Lung (tissue), 12 donors: Measurements from ENCODE around the gene SLC8B1. TPM values are rescaled to one million over a fixed set of nuclear protein-coding genes. Genes with fewer than 3 reads are reported as not detected.

ENCODE experiments used
- ATAC-seq: fragments of 200-7000 bp; cut with Tn5 transposase; one replicate; pipeline ENCODE4 v1.9.1; 2020; ENCODE audit warnings: moderate number of reproducible peaks; ENCODE audit not compliant: insufficient read depth, low FRiP score
- DNase-seq, 3 donors: peaks; one replicate each; pipeline ENCODE4 v3.0.0-alpha.2; 2013 to 2017
- H3K27ac ChIP-seq, 2 donors: one replicate each; pipeline ENCODE4 v1.5.1; 2013; ENCODE audit warnings: mild to moderate bottlenecking in 2 of 2, moderate library complexity in 2 of 2, control low read depth in 1 of 2, inconsistent platforms in 1 of 2, low read depth in 1 of 2, low read length in 1 of 2
- H3K27me3 ChIP-seq, 3 donors: one replicate each; pipeline ENCODE4 v1.5.1; 2013; ENCODE audit warnings: low read length in 2 of 3; ENCODE audit not compliant: control insufficient read depth in 3 of 3, insufficient read depth in 3 of 3
- H3K36me3 ChIP-seq, 4 donors: one replicate each; pipeline ENCODE4 v1.5.1; 2013; ENCODE audit warnings: low read length in 4 of 4, mild to moderate bottlenecking in 1 of 4, moderate library complexity in 1 of 4; ENCODE audit not compliant: control insufficient read depth in 4 of 4, insufficient read depth in 4 of 4
- H3K4me1 ChIP-seq, 5 donors: one replicate each; pipeline ENCODE4 v1.5.1; 2013; ENCODE audit warnings: low read length in 5 of 5, mild to moderate bottlenecking in 2 of 5, moderate library complexity in 1 of 5; ENCODE audit not compliant: control insufficient read depth in 5 of 5, insufficient read depth in 5 of 5
- H3K4me3 ChIP-seq: one replicate; pipeline ENCODE4 v1.5.1; 2013; ENCODE audit warnings: mild to moderate bottlenecking, control low read depth, moderate library complexity
- H3K9ac ChIP-seq, 2 donors: one replicate each; pipeline ENCODE4 v1.5.1; 2013; ENCODE audit warnings: low read length in 2 of 2, control low read depth in 1 of 2; ENCODE audit not compliant: insufficient read depth in 1 of 2
- H3K9me3 ChIP-seq, 4 donors: one replicate each; pipeline ENCODE4 v1.5.1; 2013; ENCODE audit warnings: low read length in 3 of 4, mild to moderate bottlenecking in 1 of 4, moderate library complexity in 1 of 4; ENCODE audit not compliant: control insufficient read depth in 4 of 4, insufficient read depth in 3 of 4
- WGBS, 2 donors: extraction: QIAGEN DNeasy Blood & Tissue Kit; methylation state at CpG; one replicate each; pipeline ENCODE4 v1.1.7; 2013; 5-methylcytosine and 5-hydroxymethylcytosine counted together
- polyA plus RNA-seq, 2 donors: library from polyadenylated mRNA; stranded (reverse); fragments of 200-250 nt; gene quantifications; one replicate each; pipeline ENCODE4 v1.2.1, GENCODE V29; 2013
- total RNA-seq, 2 donors: library from RNA; depleted of rRNA in 1 of 2; stranded (reverse); fragments of >200 nt in 1 of 2; gene quantifications; one replicate each; pipeline ENCODE4 v1.2.1, GENCODE V29; 2014 to 2021
- TF ChIP-seq, protein P1 (sequence below): IDR thresholded peaks from 2 replicates; pipeline ENCODE4 v1.5.1; 2012; ENCODE audit warnings: mild to moderate bottlenecking; ENCODE audit errors: control extremely low read depth, extremely low read depth
- donor health status: control.
- donor health status: control.
- donor health status: Bipolar disorder and iron deficiency.
- donor health status: healthy.
- donor health status: DM: yes; HTN: yes; CAD: no.

The SLC8B1 gene
- total and polyA plus RNA-seq, 4 donors: 21.8 to 44.8 (median 32.1) TPM

DNA sequence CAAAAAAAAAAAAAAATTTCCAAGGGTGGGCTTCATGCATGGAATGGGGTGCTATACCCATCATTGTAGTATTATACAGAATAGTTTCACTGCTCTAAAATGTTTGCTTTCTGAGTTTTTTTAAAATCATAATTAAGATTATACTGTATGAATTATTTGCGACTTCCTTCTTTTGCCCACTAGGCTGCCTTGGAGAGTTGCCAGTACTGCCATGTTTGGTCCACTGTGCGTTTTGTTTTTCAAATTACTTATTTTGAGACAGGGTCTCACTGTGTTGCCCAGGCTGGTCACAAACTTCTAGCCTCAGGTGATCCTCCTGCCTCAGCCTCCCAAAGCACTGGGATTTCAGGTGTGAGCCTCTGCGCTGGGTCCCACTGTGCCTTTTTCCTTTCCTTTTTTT, 43.4 kb upstream of the SLC8B1 start:
- ATAC-seq (no peak), DNase-seq (no peak)
- Histone ChIP-seq H3K9me3 (peaks cover 0 to 2% (median 0%) of the 10 kb centered on the region in 4 donors), H3K4me3 (no peak overlapping the region), H3K27ac (no peak overlapping the region), H3K27me3 (no peaks in the 10 kb centered on the region), H3K9ac (no peak overlapping the region), H3K4me1 (peaks cover 0 to 2% (median 0%) of the 10 kb centered on the region in 5 donors), H3K36me3 (peaks cover 7 to 38% (median 16%) of the 10 kb centered on the region in 4 donors)
- TF ChIP-seq, protein P1, sequence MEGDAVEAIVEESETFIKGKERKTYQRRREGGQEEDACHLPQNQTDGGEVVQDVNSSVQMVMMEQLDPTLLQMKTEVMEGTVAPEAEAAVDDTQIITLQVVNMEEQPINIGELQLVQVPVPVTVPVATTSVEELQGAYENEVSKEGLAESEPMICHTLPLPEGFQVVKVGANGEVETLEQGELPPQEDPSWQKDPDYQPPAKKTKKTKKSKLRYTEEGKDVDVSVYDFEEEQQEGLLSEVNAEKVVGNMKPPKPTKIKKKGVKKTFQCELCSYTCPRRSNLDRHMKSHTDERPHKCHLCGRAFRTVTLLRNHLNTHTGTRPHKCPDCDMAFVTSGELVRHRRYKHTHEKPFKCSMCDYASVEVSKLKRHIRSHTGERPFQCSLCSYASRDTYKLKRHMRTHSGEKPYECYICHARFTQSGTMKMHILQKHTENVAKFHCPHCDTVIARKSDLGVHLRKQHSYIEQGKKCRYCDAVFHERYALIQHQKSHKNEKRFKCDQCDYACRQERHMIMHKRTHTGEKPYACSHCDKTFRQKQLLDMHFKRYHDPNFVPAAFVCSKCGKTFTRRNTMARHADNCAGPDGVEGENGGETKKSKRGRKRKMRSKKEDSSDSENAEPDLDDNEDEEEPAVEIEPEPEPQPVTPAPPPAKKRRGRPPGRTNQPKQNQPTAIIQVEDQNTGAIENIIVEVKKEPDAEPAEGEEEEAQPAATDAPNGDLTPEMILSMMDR: no peak
- WGBS, 2 donors: 67 to 86% methylated on average over 3 of the region's 3 CpGs

DNA sequence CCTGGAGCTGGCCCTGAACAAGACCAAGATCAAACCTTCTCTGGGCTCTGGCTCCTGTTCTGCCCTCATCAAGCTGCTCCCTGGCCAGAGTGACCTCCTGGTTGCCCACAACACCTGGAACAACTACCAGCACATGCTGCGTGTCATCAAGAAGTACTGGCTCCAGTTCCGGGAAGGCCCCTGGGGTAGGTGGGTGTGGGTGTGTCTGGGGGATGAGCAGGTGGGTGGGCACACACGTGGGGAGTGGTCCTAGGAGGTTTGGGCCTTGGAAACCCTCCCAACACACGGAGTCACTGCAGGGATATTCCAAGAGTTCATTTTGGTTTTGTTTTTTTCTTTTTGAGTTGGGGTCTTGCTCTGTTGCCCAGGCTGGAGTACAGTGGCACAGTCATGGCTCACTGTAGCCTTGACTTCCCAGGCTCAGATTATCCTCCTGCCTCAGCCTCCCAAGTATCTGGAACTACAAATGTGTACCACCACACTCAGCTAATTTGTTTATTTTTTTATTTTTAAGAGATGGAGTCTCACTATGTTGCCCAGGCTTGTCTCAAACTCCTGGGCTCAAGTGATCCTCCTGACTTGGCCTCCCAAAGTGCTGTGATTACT, 40.0 kb upstream of the SLC8B1 start:
- WGBS, 2 donors: 94 to 97% methylated on average over 4 of the region's 4 CpGs
- TF ChIP-seq, protein P1: no peak
- Histone ChIP-seq H3K9me3 (peaks cover 0 to 2% (median 0%) of the 10 kb centered on the region in 4 donors), H3K9ac (no peak overlapping the region), H3K27me3 (no peaks in the 10 kb centered on the region), H3K4me3 (no peak overlapping the region), H3K36me3 (peaks cover 13 to 46% (median 16%) of the 10 kb centered on the region in 4 donors), H3K4me1 (no peaks in the 10 kb centered on the region), H3K27ac (no peak overlapping the region)
- no peak for ATAC-seq
- DNase-seq: no peak

DNA sequence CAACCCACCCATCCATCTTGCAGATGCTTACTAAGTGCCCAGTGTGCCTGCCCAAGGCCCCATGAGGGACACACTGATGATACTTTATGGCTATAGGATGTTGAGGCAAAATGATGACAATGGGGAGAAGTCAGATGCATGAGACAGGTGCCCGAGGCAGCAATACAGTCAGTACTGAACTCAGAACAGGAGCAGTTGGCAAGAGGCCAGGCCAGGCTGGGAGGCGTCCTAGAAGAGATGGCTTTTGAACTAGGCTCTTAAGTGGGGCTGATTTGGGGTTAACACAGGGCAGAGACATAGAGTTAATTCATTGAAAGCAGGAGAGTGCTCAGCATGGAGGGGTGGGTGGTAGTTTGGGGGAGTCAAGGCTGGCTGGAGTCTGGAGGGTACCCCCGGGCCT, 39.1 kb upstream of the SLC8B1 start:
- no peak overlapping the region for H3K4me3 ChIP-seq
- no peaks in the 10 kb centered on the region for H3K27me3 ChIP-seq
- no peak overlapping the region for H3K9ac ChIP-seq
- TF ChIP-seq, protein P1: no peak
- H3K9me3 ChIP-seq: peaks cover 0 to 2% (median 0%) of the 10 kb centered on the region in 4 donors
- WGBS, 2 donors: 84 to 88% methylated on average over 3 of the region's 3 CpGs
- H3K4me1 ChIP-seq: no peaks in the 10 kb centered on the region
- no peak overlapping the region for H3K27ac ChIP-seq
- H3K36me3 ChIP-seq: peaks cover 13 to 46% (median 16%) of the 10 kb centered on the region in 4 donors
- DNase-seq (no peak), ATAC-seq (no peak)

DNA sequence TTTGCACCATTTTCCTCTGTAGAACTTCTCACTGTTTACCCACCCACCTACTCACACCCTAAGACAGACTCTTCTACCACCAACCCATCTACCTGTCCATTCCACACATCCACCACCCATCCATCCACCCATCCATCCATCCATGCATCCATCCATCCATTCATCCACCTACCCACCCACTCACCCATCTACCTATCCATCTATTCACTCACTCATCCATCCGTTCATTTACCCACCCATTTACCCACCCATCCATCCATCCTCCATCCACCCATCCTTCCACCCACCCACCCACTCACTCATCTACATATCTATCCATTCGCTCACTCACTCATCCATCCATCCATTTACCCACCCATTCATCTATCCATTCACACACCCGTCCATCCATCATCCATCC, 38.5 kb upstream of the SLC8B1 start:
- 95 to 97% methylated on average over 3 of the region's 3 CpGs for WGBS, 2 donors
- DNase-seq (no peak), ATAC-seq (no peak)
- Histone ChIP-seq H3K27me3 (no peaks in the 10 kb centered on the region), H3K4me1 (no peaks in the 10 kb centered on the region), H3K9ac (no peak overlapping the region), H3K9me3 (peaks cover 0 to 2% (median 0%) of the 10 kb centered on the region in 4 donors), H3K36me3 (peaks cover 13 to 45% (median 16%) of the 10 kb centered on the region in 4 donors), H3K27ac (no peak overlapping the region), H3K4me3 (no peak overlapping the region)
- TF ChIP-seq, protein P1: no peak
